ENCODE measurements around the gene CTDSPL.
"Not testable (repeated sequence)": the region's sequence is repeated elsewhere in the genome, so short reads cannot be mapped to it uniquely, and the experiment has no call there.

CTDSPL gene

DNA sequence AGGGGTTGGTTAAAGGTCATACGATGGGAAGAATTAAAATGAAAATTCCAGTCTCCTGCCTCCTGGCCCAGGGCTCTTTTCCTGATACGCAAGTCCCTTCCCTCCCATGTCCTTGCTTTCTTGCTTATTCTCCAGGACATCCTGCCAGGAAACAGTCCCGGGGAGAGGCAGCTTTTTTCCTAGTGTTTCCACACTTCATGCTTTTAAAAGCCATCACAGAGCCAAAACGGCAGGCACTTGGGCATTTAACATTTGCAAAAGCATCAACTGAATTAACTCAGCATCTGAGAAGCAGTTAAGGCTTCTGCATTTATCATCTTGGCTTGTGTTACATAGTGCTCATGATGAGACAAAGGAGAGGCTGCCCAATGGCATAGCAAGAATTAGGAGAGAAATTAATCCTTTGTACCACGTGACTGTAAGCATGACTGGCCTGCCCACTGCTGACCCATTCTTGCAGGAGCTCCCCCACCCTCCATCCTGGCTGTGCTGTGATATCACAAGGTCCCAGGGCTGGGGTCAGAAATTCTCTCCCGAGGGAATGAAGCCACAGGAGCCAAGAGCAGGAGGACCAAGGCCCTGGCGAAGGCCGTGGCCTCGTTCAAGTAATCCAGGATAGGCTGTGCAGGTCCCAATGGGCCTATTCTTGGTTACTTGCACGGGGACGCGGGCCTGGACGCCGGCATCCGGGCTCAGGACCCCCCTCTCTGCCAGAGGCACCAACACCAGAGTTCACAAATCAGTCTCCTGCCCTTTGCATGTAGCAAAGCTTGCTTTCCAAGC lies 107.3 kb downstream of the CTDSPL start:
- no peak for DNase-seq (ENCODE audit: low spot score)

DNA sequence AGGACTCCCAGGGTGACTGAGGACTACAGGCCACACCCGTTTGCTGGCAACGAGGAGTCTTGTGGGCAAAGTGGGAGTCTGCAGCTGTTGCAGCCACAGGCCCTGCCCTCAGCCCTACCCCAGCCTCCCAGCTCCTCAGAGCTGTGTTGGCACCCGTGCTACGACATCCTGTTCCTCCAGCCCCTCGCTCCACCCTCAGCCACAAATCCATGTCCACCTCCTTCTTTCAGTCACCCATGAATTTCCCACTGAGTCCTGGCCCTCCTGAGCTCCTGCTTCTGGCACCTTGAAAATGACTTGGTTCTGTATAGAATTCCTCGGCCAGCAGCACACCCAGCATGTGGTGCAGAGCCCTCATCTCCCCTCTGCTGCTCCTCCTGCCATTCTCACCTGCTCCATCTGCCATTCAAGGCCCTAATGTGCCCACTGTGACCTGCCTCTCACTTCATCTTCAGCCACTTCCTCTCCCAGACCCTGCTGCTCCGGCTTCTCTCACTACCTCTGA lies 108.0 kb downstream of the CTDSPL start:
- DNase-seq (ENCODE audit: low spot score): no peak

DNA sequence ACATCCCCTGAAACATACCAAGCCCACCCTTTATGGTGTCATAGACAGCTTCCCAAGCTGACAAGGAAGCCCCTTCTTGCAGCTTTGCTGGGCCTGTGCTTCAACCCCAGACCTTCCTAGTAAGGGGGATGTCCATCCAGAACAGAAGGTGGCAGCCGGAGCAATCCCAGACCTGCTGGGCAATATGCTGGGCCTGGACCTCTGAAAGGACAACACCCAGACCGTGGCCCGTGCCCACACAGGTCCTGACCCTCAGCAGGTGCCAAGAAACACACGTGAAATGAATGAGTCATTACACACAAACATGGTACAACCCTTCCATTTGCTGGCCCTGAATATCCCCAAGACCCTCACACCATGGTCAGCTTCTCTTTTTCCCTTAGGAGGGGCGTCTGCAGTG lies 109.1 kb downstream of the CTDSPL start:
- no peak for DNase-seq (ENCODE audit: low spot score)

DNA sequence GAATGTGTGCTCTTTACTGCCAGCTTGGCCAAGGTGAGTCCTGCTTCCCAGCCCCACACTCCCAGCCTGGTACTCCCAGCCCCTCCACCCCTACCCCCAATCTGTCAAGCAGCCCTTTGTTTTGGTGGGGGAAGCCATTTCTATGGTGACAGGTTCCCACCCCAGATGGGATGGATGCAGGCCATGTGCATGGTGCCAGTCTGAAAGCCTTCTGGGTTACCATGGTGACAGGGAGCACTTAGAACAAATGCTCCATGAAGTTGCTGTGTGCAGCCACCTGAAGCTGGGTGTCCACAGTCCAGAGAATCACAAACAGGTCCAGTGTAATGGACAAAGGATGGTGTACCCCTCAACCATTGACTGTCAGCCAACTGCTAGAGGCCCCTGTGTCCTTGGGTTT lies 109.8 kb downstream of the CTDSPL start:
- DNase-seq (ENCODE audit: low spot score): no peak

DNA sequence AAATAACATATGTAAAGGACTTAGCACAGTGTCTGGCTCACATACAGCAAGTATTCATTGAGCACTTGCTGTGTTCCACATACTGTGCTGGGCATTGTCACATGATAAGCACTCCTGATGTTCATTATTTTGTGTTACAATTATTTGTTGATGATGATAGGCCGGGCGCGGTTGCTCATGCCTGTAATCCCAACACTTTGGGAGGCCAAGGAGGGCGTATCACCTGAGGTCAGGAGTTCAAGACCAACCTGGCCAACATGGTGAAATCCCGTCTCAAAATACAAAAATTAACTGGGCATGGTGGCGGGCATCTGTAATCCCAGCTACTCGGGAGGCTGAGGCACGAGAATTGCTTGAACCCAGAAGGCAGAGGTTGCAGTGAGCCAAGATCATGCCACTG lies 110.4 kb downstream of the CTDSPL start:
- DNase-seq (ENCODE audit: low spot score): not testable (repeated sequence)

DNA sequence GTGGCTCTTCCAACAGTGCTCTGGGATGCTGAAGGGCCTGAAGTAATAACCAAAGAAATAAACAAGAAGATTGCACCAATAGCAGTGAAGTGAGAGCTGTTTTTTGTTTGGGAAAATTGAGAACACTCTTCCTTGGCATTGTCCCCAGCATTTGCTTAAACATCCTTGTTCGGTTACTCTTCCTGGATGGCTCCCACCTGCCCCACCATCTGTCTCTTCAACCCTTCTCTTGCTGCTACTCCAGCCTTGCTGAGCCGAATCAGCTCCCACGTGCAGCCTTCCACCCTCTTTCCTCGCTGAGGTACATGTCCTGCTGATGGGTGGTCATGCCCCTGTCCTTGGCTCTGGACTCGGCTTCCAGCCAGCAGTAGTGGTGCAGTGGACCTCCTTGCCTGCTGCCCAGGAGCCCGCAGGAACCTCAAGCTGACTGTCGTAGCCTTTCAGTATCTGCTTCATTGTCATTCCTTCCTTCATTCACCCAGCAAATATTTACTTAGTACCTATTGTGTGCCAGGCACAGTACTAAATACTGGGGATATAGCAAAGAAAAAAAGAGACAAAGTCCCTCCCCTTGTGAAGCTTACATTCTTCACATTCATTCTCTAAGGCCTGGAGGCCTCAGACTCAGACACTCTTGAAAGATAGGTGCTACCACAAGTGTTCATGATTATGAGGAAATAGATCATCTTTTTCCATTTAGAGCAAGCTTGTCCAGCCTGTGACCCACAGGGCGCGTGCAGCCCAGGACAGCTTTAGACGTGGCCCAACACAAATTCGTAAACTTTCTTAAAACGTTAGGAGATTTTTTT lies 111.8 kb downstream of the CTDSPL start:
- DNase-seq (ENCODE audit: low spot score): no peak

DNA sequence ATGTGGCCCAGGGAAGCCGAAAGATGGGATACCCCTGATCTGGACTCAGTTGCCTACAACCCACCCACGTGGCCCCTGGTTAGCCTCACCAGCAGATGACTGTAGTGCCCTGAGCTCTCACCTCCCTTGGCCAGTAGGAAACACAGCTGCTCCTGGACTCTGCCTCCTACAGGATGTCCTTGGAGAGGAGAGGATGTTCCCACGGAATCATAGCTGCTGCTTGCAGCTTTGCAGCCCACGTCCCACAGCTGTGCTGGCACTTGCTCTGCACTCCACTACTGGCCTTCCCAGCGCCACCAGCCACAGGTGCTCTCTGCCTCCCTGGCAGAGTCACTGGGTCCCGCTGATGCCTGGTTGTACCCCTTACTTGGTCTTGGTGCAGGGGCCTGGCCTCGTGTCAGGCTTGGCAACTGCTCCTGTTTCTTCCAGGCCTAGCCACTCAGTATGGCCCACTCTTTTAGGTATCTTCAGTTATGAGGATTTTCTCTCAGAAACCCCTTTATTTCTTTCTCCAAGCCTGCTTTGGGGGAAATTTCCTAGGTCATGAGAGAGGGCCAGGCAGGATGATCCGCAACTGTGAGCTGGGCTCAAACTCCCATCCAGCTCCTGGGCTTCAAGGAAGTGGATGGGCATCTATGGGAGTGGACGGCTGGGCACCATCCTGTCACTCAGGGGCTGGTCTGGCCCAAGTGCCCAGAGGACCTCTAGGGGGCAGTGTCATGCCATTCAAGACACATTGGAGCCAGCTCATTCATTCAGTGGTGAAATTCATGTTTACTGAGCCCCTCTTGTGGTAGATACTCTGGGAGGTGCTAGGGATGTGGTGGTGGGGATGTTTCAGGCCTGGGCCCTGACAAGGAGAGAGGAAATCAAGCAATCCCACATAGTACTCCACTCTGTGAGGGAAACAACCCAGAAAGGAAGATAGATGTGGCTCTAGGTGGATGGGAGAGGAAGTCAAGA lies 112.7 kb downstream of the CTDSPL start:
- peak; percentile 84 for DNase-seq (ENCODE audit: low spot score)

DNA sequence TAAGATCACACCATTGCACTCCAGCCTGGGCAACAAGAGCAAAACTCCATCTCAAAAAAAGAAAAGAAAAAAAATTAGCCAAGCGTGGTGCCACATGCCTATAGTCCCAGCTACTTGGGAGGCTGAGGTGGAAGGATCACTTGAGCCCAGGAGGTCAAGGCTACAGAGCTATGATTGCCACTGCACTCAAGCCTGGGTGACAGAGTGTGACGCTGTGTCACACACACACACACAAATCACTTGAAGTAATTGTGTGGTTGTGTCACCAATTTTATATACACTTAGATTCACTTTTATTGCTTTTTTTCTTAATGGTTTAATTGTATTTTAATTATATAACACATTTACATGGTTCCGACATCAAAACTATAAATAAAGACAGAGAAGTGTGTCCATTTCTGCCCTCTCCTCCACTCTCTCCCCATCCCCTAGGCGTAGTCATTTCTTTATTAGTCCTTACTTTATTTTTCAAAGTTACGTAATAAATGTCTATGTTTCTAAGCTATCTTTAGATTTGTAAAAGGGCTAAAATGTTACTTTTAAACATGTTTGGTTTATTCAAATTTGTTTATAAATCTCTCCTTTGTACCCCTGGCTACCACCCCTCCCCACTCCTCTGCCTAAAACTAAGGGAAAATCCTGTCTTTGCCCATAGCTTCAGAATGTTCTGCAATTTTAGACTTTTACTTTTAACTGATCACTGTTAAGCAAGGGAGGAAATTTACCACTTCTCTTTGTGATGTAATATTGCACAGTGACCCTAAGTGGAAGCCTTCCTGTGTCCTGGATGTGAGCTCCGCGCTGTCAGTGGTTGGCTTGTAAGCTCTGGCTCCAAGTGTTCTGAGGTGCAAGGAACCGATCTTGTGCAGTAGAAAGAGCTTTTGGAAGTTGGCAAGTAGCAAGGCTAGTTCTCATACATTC lies 118.1 kb downstream of the CTDSPL start:
- DNase-seq (ENCODE audit: low spot score): no peak

DNA sequence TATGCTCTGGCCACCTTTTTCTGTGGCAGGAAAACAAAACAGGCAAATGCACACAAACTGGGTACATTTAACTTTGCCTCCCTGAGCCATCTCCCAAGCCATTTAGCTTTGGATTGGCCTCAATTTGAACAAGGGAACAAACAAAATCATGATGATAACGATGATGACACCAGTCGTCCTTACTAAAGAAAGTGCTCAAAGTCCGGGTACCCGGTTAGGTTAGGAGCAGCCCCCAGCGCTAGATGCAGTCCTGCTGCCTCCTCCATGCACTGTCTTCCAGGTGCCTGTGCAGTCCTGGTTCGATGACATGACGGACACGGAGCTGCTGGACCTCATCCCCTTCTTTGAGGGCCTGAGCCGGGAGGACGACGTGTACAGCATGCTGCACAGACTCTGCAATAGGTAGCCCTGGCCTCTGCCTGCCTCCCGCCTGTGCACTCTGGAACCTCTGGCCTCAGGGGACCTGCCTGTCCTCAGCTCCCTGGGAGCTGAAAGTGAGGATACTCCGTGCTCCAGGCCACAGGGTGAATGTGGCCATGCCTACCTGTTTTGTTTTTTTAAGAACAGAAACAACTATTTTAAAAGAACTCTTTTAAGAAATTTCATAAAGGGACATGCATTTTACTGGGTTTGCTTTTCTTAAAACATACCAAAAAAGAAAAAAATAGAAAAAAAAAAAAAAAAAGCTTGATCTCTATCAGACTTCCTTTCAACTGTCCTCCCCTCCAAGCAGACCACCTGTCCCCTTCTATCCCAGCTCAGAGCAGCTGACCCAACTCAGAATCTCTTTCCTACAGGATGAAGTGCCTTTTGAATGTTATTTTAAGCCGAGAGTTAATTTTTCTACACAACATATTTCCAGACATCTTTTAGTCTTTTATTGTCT lies 119.0 kb downstream of the CTDSPL start:
- no peak for DNase-seq (ENCODE audit: low spot score)

DNA sequence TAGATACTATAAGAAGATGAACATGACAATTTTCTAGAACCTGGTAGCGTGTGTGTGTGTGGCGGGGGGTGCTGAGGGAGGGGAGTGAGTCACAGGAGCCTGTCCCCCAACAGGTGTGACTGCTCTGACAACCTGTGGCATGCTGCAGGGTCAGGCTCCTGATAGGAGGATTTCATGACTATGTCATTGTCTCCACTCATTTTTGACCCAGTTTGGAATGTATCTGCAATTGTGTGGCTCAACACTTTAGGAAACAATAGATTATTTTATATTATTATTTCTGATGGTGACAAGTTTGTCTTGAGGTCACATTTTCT lies 119.6 kb downstream of the CTDSPL start:
- no peak for DNase-seq (ENCODE audit: low spot score)

DNA sequence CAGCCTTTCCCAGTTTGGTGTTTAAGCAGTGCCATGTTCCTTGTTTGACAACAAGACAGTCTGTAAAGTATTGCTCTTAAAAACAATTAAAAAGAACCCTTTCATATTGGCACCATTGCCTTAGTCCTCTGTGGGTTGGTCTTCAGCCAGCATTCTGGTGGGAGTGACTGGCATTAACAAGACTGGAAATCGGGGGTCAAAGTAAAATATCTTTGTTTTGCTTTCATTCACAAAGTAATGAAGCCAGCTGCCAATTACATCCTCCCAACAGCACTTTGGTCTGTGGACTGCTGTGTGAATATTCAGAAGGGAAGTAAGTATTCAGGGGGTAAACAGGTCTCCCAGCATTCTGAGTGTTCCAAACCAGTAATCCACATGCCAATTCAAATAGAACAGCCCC lies 120.7 kb downstream of the CTDSPL start:
- DNase-seq (ENCODE audit: low spot score): no peak

DNA sequence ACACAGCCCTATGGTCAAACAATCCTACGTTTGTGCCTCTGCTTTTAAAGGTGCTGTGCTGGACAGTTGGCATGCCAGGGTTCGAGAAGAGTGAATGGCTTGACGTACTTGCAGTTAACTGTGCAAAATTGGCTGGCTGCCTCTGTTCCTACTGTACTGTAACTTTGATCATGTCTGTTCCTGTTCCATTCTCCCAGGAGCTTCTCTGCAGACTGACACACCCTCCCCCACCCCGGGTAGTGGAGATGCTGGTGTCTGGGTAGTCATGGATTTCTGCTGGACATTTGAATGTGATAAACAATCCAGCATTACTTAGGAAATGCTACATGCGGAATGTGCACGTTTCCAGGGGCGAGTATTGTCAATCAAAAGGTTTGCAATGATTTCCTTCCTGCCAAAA lies 122.4 kb downstream of the CTDSPL start:
- no peak for DNase-seq (ENCODE audit: low spot score)

DNA sequence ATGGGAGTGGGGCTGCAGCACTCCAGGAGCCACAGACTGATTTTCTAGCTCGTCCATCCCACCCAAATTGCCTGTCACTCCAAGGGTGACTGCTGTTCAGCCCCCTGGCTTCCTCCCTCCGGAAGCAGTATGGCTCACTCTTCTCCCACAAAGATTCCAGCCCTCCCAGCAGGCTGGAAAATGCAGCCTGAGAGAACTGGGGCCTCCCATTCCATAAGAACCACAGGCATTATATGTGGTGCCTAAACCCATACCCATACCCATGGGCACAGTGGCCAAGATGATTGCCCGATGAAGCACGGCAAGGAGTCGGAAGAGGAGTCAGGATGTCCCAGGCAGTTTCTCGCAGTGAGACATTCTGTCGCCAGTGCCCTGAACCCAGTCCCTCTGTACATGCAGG lies 122.9 kb downstream of the CTDSPL start:
- DNase-seq (ENCODE audit: low spot score): no peak

DNA sequence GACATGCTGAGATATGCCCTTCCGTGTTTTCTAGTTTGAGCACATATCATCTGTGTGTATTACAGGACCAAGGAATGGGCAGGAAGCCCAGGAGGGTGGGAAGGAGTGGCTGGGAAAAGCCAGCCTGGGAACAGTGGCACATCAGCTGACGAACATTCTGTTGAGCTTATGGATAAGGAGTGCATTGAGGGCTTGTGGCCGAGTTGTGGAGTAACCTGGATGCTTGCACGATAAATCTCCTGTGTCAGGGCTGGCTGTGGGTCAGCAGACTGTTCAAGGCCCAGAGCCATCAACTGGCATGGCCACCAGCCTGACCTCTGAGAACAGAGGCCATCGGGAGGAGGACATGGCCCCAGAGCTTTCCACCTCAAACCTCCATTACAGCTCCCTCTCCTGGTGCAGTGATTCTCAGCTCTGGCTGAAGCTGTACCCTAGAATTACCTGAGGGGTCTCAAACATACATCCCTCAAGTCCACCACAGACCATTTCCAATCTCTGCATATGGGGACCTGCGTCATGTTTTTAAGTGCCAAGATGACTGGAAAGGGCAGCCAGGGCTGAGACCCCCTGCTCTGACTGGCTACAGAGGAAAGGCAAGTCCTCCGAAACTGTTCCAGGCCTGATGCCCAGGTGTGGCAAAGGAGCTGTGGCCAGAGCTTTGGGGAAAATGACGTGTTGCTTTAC lies 124.1 kb downstream of the CTDSPL start:
- no peak for DNase-seq (ENCODE audit: low spot score)

DNA sequence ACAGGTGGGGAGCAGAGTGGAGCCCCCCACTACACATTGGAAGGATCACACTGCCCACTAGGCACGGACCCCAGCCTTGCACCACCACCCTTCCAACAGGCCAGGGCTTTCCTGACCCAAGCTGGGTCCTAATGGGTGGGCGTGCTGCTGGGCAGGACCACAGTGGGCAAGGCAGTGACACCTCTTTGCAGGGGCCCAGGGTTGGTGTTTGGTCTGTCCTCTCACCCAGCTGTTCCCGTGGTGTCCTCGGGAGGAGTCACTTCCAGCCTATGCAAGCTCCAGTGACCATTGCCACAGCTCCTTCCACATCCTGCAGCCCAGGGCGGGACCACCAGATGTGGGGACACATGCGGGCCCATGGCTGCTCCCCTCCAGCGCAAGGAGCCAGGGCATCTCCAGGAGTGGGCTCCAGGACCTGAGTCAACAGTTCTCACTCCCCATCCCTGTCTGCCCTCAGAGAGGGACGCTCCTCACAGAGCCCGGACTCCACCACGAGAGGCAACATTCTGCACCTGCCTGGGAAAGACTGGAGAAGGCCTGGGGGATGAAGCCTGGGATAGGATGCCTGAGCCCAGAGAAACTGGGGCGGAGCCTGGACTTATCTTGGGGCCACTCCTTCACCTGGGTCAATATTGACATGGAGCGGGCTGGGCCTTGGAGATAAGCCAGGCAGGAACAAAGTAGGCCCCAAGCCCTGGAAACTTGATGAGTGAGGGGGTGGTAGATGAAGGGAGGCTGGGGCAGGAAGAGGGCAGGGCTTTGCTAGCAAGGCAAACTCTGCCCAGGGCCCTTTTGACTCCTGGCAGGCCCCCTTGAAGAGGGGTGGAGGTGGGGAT lies 125.0 kb downstream of the CTDSPL start:
- no peak for DNase-seq (ENCODE audit: low spot score)

DNA sequence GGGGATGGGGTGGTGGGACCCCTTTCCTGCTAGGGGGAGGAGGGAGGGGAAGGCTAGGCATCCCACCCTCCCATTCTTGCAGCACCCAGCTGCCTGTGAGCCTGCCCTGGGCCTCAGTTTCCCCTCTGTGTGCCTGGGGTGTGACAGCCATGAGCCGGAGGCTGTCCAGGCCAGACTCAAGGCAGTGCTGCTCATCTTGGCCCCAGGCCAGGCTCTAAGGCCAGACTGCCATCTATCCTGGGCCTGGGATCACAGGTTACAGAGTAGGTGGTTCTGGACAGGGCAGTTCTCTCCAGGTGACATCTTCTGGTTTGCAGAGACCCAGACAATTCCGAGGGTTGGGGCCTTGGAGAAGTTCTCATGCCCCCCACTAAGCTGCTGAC lies 125.6 kb downstream of the CTDSPL start:
- DNase-seq (ENCODE audit: low spot score): no peak

DNA sequence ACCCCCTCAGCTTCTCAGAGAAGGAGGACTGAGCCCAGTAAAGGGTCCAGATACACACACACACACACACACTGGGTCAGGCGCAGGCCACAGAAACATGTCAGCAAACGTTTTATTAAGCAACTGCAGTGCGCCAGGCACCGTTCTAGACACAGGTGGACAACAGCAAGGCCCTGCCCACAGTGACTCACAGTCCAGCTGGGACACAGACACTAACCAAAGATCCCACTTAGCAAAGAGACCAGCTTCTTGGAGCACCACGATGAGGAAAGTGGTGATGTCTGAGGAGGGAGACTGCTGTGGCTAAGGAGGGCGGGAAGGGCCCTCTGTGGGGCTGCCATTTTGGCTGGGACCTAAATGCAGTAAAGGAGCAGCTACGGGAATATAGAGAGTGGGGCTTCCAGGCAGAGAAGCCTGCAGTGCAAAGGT lies 126.1 kb downstream of the CTDSPL start:
- no peak for DNase-seq (ENCODE audit: low spot score)

DNA sequence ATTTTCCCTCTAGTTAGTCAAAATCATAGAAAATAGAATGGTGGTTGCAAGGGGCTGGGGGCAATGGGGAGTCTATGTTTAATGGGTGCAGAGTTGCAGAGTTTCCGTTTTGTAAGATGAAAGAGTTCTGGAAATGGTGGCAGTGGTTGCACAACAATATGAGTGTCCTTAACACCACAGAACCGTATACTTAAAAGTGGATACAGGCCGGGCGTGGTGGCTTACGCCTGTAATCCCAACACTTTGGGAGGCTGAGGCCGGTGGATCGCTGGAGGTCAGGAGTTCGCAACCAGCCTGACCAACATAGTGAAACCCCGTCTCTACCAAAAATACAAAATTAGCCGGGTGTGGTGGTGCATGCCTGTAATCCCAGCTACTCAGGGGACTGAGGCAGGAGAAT lies 126.7 kb downstream of the CTDSPL start:
- not testable (repeated sequence) for DNase-seq (ENCODE audit: low spot score)
